GM12874 (cell line): ENCODE results near the gene TRMT10C.

Source experiments
- TF ChIP-seq, protein P1 (sequence below): IDR thresholded peaks from 2 replicates; pipeline ENCODE4 v1.5.1; 2011; ENCODE audit warnings: low read depth, mild to moderate bottlenecking, control low read depth, low read length, moderate library complexity; ENCODE audit not compliant: insufficient read depth

The TRMT10C gene

DNA sequence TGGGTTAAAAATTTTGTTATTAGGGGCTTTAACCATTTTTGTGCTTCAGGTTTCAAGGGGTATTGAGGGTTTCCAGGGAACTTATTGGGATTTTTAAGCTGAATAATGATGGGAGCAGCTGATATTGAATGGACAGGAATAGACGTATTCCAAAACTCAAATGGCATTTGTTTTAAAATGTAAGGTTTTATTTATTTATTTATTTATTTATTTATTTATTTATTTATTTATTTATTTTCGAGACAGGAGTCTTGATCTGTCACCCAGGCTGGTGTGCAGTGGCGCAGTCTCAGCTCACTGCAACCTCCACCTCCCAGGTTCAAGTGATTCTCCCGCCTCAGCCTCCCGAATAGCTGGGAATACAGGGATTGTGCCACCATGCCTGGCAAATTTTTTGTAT, 26.4 kb upstream of the TRMT10C start:
- TF ChIP-seq, protein P1, sequence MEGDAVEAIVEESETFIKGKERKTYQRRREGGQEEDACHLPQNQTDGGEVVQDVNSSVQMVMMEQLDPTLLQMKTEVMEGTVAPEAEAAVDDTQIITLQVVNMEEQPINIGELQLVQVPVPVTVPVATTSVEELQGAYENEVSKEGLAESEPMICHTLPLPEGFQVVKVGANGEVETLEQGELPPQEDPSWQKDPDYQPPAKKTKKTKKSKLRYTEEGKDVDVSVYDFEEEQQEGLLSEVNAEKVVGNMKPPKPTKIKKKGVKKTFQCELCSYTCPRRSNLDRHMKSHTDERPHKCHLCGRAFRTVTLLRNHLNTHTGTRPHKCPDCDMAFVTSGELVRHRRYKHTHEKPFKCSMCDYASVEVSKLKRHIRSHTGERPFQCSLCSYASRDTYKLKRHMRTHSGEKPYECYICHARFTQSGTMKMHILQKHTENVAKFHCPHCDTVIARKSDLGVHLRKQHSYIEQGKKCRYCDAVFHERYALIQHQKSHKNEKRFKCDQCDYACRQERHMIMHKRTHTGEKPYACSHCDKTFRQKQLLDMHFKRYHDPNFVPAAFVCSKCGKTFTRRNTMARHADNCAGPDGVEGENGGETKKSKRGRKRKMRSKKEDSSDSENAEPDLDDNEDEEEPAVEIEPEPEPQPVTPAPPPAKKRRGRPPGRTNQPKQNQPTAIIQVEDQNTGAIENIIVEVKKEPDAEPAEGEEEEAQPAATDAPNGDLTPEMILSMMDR = no peak

DNA sequence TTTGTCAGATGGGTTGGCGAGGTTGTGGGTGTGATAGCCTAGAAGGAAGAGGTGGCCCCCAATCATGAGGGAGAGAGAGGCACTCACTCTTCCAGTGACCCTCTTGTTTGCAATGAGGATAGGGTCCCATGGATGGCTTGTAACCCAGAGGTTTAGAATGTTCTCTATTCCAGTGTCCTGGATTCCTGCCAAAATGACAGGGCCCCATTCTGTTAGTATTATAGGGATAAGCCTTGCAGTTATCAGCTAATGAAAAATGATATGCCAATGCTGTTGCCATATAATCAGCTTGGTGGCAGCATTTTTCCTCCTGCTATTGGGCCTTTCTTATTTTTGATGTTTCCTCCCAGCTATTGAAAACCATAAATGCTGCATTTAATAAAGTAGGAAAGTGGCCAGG, 25.4 kb upstream of the TRMT10C start:
- TF ChIP-seq, protein P1 = no peak

DNA sequence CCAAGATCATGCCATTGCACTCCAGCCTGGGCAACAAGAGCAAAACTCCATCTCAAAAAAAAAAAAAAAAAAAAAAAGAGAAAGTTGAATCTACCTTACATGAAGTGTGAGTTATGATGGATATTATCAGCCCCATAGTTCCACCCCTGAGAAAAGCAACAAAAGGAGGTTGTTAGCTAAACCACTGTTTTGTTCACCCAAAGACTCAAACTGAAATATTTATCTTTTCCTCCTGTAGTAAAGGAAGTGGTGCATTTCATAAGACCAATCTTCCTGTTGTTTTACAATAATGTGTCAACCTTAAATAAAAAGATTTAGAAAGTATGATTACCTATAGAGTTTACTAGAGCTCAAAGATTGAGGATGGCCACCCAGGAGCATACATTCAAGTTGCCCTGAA, 18.7 kb upstream of the TRMT10C start:
- TF ChIP-seq, protein P1 = no peak

DNA sequence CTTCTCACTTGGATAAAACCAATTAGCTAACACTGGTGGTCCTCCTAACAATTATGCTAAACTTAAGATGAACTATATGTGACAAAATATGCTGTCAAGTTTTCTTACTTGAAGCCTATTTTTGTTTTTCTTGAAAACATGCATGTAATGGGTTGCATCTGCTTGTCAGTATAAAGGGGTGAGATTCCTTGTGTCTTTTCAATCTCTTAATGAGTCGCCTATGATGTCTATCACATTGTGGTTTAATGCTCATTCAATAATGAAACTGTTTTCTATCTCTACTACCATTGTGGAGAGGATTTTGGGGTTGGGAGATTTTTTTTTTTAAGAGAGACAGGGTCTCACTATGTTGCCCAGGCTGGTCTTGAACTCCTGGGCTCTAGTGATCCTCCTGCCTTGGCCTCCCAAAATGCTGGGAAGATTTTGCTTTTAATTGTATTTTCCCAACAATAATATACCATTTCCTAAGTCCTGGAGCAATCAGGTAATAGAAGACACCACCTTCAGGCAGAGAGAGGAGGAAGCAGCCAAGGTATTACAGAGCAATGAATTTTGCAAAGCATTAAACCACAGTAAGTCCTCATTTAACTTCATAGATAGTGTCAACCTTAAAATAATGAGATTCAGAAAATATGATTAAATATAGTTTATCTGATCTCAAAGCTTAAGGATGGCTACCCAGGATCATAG, 17.4 kb upstream of the TRMT10C start:
- TF ChIP-seq, protein P1 = no peak

DNA sequence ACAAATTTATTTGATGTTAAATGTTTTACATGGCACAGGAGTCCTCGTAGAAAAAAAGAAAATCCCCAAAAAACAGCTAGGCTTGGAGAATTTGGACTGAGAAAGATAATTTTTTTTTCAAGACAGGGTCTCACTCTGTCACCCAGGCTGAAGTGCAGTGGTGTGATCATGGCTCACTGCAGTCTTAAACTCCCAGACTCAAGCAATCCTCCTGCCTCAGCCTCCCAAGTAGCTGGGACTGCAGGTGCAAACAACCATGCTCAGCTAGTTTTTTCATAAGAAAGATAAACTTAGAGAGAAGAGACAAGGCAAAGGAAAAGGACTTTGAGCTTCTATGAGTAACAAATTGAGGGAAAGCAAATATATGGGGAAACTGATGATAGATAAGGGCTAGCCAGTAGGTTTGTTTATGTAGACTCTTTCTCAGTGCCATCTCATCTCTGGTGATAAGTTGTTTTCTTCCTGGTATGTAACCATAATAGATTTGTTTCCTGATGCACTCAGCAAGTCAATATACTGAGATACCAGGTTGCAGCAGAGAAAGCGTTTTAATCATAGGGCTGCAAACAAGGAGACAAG, 13.1 kb upstream of the TRMT10C start:
- TF ChIP-seq, protein P1 = no peak

DNA sequence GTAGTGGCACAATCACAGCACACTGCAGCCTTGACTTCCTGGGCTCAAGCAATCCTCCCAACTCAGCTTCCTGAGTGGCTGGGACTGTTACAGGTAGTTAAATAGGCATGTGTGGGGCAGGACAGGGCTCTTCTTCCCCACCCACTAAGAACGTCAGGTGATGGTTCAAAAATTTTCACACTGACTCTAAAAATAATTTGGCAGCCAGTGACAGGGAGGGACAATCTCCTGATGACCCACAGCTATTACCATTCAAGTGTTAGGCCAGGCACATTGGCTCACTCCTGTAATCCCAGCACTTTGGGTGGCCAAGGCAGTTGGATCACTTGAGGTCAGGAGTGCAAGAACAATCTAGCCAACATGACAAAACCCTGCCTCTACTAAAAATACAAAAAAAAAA, 12.2 kb upstream of the TRMT10C start:
- TF ChIP-seq, protein P1 = no peak

DNA sequence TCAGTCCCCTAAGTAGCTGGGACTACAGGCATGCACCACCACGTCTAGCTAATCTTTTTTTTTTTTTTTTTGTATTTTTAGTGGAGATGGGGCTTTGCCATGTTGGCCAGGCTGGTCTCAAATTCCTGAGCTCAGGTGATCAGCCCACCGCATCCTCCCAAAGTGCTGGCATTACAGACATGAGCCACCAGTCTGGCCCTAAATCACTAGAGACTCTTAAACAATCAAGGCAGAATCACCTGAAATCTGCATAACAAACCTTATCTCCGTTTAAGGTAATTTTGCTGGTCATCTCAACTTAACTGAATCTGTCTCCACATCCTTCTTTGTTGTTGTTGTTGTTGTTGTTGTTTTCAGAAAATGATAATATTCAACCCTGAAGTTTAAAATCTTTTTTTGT, 5.6 kb upstream of the TRMT10C start:
- TF ChIP-seq, protein P1 = no peak
